COR-L47 (cell line): ENCODE data around the gene ADGRA3.

Experiments used
- DNase-seq: peaks from one replicate; lab custom pipeline; 2025; lab: John Stamatoyannopoulos, UW

The ADGRA3 gene

GRCh38 chr4:22363036-22363435 is 152.8 kb downstream of the ADGRA3 start:
- DNase-seq, result no peak

GRCh38 chr4:22356987-22357596 is 158.8 kb downstream of the ADGRA3 start:
- DNase-seq, result peak; percentile 58

DNA sequence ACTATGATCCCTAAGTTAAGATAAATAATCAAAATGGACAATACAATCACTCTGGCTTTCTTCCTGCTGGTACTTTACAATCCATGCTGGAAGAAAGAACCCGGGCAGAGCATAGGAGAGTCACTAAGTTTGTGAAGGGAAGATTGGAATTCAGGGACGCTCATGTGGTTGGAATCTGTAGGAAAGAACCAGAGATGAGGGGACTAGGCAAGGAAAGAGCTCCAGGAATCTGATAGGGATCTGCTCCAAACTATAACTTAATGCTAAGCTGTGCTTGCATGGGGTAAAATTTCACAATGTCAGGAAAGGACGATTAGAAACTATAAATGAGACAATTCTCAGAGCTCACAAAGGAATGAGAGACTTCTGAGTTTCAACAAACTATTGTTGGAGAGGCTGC is 167.5 kb downstream of the ADGRA3 start:
- no peak for DNase-seq

- no peak for DNase-seq
Measured at GRCh38 chr4:22345678-22346077, 170.2 kb downstream of the ADGRA3 start.

GRCh38 chr4:22345055-22345454 is 170.8 kb downstream of the ADGRA3 start:
- DNase-seq, result no peak

GRCh38 chr4:22343606-22344005 is 172.3 kb downstream of the ADGRA3 start:
- DNase-seq, result no peak

GRCh38 chr4:22339491-22339890 is 176.4 kb downstream of the ADGRA3 start:
- DNase-seq, result no peak

GRCh38 chr4:22338796-22339195 is 177.1 kb downstream of the ADGRA3 start:
- no peak for DNase-seq
